22Rv1 (cell line): ENCODE measurements around the gene ABCB11.

Source experiments
- ZFX ChIP-seq: fragments of 450-650 bp; IDR thresholded peaks from 2 replicates; pipeline ENCODE4 v1.6.1; 2017; ENCODE audit warnings: antibody characterized with exemption, borderline replicate concordance
- TF ChIP-seq, protein P1 (sequence below): fragments of 450-650 bp; IDR thresholded peaks from 2 replicates; pipeline ENCODE4 v1.5.1; 2017; ENCODE audit warnings: mild to moderate bottlenecking

DNA sequence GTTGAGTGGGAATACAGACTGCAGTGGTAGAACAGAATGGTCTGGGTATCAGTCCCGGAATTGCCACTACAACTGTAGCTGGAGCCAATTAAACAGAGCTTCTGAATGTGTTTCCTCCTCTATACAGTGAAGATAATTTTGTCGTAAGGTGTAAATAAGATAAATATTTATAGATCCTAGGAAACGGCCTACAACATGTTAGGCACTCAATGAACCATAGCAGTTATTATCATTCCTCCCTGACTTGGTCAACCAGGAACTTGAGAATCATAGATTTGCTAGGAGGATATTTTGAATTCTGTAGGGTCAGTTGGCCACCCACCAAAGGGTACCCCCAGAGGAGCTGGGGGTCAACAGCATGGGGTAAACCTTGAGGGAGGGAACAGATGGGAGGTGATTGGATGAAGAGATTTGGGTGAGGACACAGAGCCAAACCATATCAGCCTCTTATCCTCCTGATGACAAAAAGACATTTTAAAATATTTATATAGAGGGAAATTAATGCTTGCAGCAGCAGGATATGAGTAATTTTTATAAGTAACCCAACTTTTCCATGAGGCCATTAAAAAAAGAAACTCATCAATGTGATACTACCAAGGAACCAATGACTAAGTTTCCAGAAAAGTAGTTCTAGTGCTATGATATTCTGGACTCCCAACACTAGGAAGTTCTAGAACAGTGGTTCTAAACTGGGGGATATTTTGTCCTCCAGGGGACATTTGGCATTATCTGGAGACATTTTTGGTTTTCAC, 42.3 kb upstream of the ABCB11 start:
- TF ChIP-seq, protein P1, sequence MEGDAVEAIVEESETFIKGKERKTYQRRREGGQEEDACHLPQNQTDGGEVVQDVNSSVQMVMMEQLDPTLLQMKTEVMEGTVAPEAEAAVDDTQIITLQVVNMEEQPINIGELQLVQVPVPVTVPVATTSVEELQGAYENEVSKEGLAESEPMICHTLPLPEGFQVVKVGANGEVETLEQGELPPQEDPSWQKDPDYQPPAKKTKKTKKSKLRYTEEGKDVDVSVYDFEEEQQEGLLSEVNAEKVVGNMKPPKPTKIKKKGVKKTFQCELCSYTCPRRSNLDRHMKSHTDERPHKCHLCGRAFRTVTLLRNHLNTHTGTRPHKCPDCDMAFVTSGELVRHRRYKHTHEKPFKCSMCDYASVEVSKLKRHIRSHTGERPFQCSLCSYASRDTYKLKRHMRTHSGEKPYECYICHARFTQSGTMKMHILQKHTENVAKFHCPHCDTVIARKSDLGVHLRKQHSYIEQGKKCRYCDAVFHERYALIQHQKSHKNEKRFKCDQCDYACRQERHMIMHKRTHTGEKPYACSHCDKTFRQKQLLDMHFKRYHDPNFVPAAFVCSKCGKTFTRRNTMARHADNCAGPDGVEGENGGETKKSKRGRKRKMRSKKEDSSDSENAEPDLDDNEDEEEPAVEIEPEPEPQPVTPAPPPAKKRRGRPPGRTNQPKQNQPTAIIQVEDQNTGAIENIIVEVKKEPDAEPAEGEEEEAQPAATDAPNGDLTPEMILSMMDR = no peak
- no peak for TF ChIP-seq ZFX
